GM12891 (cell line): ENCODE measurements around the gene DST.

ENCODE experiments used
- POLR2AphosphoS5 ChIP-seq: IDR thresholded peaks from 2 replicates; pipeline ENCODE4 v1.6.1; 2011; ENCODE audit warnings: low read depth, low read length, control low read depth
- TAF1 ChIP-seq: IDR thresholded peaks from 2 replicates; pipeline ENCODE4 v1.6.1; 2011; ENCODE audit warnings: low read depth, low read length, control low read depth

DNA sequence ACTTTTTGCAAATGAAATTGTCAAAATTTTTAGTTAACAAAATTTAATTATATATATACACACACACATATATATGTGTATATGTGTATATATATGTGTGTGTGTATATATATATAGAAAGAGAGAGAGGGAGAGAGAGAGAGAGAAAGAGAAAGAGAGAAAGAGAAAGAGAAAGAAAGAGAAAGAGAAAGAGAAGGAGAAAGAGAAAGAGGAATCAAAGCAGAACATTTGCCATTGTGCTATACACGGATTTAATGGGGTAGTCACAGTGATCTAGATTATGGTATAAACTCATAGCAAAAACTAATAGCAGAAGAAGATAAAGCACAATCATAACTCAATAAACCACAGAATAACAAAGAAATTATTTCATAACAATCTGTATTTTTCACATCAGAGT is 126.7 kb downstream of the DST start:
- no peak for TF ChIP-seq POLR2AphosphoS5
- no peak for TF ChIP-seq TAF1
